ENCODE results near the gene HIF3A. TPM values are rescaled to one million over a fixed set of nuclear protein-coding genes. Genes with fewer than 3 reads are reported as not detected.

The HIF3A gene
- total and polyA plus RNA-seq, 5 experiments from 2014 or later = not detected

GRCh38 chr19:46344363-46344762 is 47.5 kb downstream of the HIF3A start:
- POLR2A ChIA-PET = no interaction called here
- Mint-ChIP-seq H3K4me3 (peak overlapping the region in 1 of 10 donors; percentile 2), H3K9me3 (no peaks in the 10 kb centered on the region), H3K27me3 (peaks cover 0 to 3% (median 0%) of the 10 kb centered on the region in 5 donors), H3K27ac (peak overlapping the region in 1 of 10 donors; percentile 19), H3K4me1 (peaks cover 29 to 33% (median 31%) of the 10 kb centered on the region in 4 donors), H3K36me3 (no peaks in the 10 kb centered on the region)
- DNase-seq = no peak
- ATAC-seq = no peak

DNA sequence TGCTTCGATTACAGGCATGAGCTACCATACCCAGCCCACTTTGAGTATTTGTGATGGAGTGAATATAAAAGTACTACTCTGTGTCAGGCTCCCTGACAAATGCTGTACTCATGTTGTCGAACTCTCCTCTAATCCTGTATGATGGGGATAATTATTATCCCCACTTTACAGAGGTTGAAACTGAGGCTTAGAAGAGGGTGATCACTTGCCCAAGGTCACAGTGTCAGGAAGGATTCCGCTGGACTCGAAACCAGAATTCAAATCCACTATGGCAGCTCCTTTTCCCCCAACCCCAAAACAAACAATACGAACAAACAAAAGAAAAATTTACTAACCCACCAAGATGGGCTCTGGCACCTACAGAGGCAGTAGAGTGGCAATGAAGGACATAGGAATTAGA is 48.3 kb downstream of the HIF3A start:
- POLR2A ChIA-PET = no interaction called here
- Mint-ChIP-seq H3K4me1 (peaks cover 37 to 41% (median 39%) of the 10 kb centered on the region in 4 donors), H3K27ac (peak overlapping the region in 6 of 10 donors; percentile 22 to 96 (median 87))

GRCh38 chr19:46346821-46347571 is 50.2 kb downstream of the HIF3A start, which contains the start of gene PPP5C:
Gene PPP5C (plus strand): TSS chr19:46347087. CDS start chr19:46347097, 10 bp downstream.
- H3K4me3 Mint-ChIP-seq = peak within 1 kb of the TSS; percentile 88 to 98 (median 92)
- H3K27ac Mint-ChIP-seq = peak within 1 kb of the TSS; percentile 91 to 98 (median 94)
- POLR2A ChIA-PET = interaction anchor here (0.5 kb wide), 1 partner anchor 366 kb away, joined by 3 read pairs; no protein-coding TSS in a partner anchor
- DNase-seq (peak; percentile 69 to 85 (median 80)), ATAC-seq (peak; percentile 74 to 85)
- H3K9me3 Mint-ChIP-seq = no peaks in the 10 kb centered on the region
- no peaks in the 10 kb centered on the region for H3K27me3 Mint-ChIP-seq
- H3K36me3 Mint-ChIP-seq = no peaks in the 10 kb centered on the region
- H3K4me1 Mint-ChIP-seq = peaks cover 44 to 59% (median 57%) of the 10 kb centered on the region in 4 donors

More for the DNA sequence above, 48.3 kb downstream of the HIF3A start:
- peaks cover 0 to 3% (median 0%) of the 10 kb centered on the region in 5 donors for H3K27me3 Mint-ChIP-seq
- DNase-seq (no peak), ATAC-seq (no peak)
- H3K4me3 Mint-ChIP-seq = peak overlapping the region in 8 of 10 donors; percentile 6 to 98 (median 94)
- H3K36me3 Mint-ChIP-seq = no peaks in the 10 kb centered on the region
- no peaks in the 10 kb centered on the region for H3K9me3 Mint-ChIP-seq

- no peaks in the 10 kb centered on the region for H3K27me3 Mint-ChIP-seq
- POLR2A ChIA-PET = interaction anchor here (0.7 kb wide), 1 partner anchor 1440 kb away, joined by 4 read pairs; no protein-coding TSS in a partner anchor
- no peak for ATAC-seq
- peak overlapping the region; percentile 88 to 98 (median 92) for H3K4me3 Mint-ChIP-seq
- no peaks in the 10 kb centered on the region for H3K9me3 Mint-ChIP-seq
- no peak for DNase-seq
- H3K27ac Mint-ChIP-seq = peak overlapping the region; percentile 82 to 98 (median 94)
- H3K36me3 Mint-ChIP-seq = no peaks in the 10 kb centered on the region
- H3K4me1 Mint-ChIP-seq = peaks cover 45 to 61% (median 60%) of the 10 kb centered on the region in 4 donors
Observed at GRCh38 chr19:46347572-46347883, 50.7 kb downstream of the HIF3A start.

GRCh38 chr19:46347985-46348384 is 51.1 kb downstream of the HIF3A start:
- no peaks in the 10 kb centered on the region for H3K27me3 Mint-ChIP-seq
- no peak for ATAC-seq
- no peak for DNase-seq
- H3K4me3 Mint-ChIP-seq = peak overlapping the region; percentile 88 to 98 (median 92)
- POLR2A ChIA-PET = interaction anchor here (0.7 kb wide), 2 partner anchors 1439 to 1501 kb away, joined by 4 to 5 read pairs; no protein-coding TSS in a partner anchor
- no peaks in the 10 kb centered on the region for H3K9me3 Mint-ChIP-seq
- peak overlapping the region in 9 of 10 donors; percentile 79 to 98 (median 92) for H3K27ac Mint-ChIP-seq
- peaks cover 45 to 64% (median 61%) of the 10 kb centered on the region in 4 donors for H3K4me1 Mint-ChIP-seq
- H3K36me3 Mint-ChIP-seq = no peaks in the 10 kb centered on the region

DNA sequence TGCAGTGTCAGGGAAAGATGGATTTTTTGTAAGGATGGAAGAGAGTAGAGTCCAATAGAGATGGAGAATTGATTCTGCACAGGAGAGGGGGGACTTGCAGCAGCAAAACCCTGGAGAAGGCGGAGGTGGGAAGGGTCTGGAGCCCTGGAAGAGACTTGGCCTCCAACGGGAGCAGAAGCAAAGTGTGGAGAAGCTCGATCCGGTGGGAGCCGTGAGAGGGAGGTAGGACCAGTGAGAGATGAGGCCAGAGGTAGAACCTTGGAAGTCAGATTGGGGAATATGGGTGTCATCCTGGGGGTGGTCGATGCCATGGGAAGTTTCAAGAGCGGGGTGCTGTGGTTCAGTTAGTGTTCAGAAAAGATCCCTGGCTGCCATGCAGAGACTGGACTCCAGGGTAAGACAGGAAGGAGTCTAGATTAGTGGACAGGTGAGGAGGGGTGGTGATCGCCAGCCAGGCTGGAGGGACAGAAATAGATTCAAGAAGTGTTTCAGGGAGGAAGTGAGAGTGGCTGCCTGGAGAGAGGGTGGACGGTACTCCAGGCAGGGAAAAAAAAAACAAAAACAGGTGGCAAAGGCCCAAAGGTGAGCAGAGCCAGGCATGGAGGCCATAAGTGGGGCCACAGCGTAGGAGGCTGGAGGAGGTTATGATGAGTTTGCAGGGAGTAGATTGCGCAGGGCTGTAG is 52.6 kb downstream of the HIF3A start:
- POLR2A ChIA-PET = no interaction called here
- Mint-ChIP-seq H3K36me3 (peaks cover 0 to 10% (median 2%) of the 10 kb centered on the region in 3 donors), H3K27me3 (no peaks in the 10 kb centered on the region), H3K4me1 (peaks cover 45 to 72% (median 64%) of the 10 kb centered on the region in 4 donors), H3K4me3 (peak overlapping the region; percentile 48 to 98 (median 88)), H3K27ac (peak overlapping the region; percentile 77 to 98 (median 93)), H3K9me3 (no peaks in the 10 kb centered on the region)
- ATAC-seq = no peak
- DNase-seq = no peak

- DNase-seq (no peak), ATAC-seq (no peak)
- peak overlapping the region; percentile 53 to 98 (median 88) for H3K4me3 Mint-ChIP-seq
- H3K9me3 Mint-ChIP-seq = no peaks in the 10 kb centered on the region
- POLR2A ChIA-PET = no interaction called here
- peak overlapping the region; percentile 83 to 98 (median 93) for H3K27ac Mint-ChIP-seq
- peaks cover 0 to 18% (median 2%) of the 10 kb centered on the region in 3 donors for H3K36me3 Mint-ChIP-seq
- no peaks in the 10 kb centered on the region for H3K27me3 Mint-ChIP-seq
- peaks cover 45 to 80% (median 69%) of the 10 kb centered on the region in 4 donors for H3K4me1 Mint-ChIP-seq
Observed at GRCh38 chr19:46350029-46350757, 53.4 kb downstream of the HIF3A start.

- peak; percentile 12 to 13 for ATAC-seq
- H3K36me3 Mint-ChIP-seq = peaks cover 0 to 23% (median 2%) of the 10 kb centered on the region in 3 donors
Observed at GRCh38 chr19:46350758-46351159, 53.9 kb downstream of the HIF3A start.

DNA sequence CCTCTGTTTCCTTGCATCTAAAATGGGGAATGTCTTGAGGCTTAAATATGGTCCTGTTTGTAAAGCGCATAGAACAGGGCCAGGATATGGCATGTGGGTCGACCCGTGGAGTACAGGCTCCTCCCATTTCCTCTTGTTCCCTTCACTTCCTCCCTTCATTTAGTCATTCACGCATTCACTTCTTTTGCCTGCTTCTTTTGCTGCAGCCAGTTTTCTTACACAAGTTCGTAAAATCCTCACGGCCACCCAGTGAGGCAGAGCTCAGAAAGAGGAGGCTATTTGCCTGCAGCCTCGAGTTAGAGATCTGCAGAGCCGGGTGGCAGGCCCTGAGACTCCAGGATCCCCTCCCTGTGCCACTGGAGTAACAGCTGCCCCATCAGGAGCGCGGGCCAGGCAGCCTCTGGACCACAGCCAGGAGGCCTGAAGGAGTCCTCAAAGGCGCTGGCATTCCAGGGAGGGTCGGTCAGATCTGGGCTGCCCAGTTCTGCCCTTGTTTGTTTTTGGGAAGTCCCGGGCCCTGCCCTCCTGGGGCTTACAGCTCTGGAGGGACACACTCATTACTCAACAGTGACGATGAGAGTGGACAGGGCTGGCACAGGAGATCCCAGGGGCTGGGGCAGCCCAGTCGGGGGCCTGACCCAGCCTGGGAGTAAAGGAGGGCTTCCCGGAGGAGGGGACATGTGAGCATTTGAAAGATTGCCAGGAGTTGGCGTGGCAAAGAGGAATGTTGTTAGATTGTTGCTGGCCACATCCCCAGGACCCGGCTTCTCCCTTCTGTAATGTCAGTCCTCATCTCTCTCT is 54.6 kb downstream of the HIF3A start:
- Mint-ChIP-seq H3K36me3 (peaks cover 0 to 26% (median 3%) of the 10 kb centered on the region in 3 donors), H3K9me3 (no peaks in the 10 kb centered on the region), H3K27me3 (no peaks in the 10 kb centered on the region), H3K27ac (peak overlapping the region; percentile 90 to 98 (median 93)), H3K4me3 (peak overlapping the region; percentile 53 to 98 (median 87)), H3K4me1 (peaks cover 41 to 84% (median 73%) of the 10 kb centered on the region in 4 donors)
- peak; percentile 24 to 29 for ATAC-seq
- POLR2A ChIA-PET = interaction anchor here (0.6 kb wide), 1 partner anchor 71 kb away, joined by 9 read pairs; no protein-coding TSS in a partner anchor
- peak in 3 of 10 donors; percentile 20 to 34 (median 33) for DNase-seq

More at GRCh38 chr19:46350758-46351159, 53.9 kb downstream of the HIF3A start:
- peaks cover 43 to 82% (median 70%) of the 10 kb centered on the region in 4 donors for H3K4me1 Mint-ChIP-seq
- H3K27ac Mint-ChIP-seq = peak overlapping the region; percentile 83 to 98 (median 93)
- POLR2A ChIA-PET = no interaction called here
- peak in 2 of 10 donors; percentile 9 to 19 for DNase-seq
- no peaks in the 10 kb centered on the region for H3K9me3 Mint-ChIP-seq
- peak overlapping the region; percentile 53 to 98 (median 87) for H3K4me3 Mint-ChIP-seq
- no peaks in the 10 kb centered on the region for H3K27me3 Mint-ChIP-seq

DNA sequence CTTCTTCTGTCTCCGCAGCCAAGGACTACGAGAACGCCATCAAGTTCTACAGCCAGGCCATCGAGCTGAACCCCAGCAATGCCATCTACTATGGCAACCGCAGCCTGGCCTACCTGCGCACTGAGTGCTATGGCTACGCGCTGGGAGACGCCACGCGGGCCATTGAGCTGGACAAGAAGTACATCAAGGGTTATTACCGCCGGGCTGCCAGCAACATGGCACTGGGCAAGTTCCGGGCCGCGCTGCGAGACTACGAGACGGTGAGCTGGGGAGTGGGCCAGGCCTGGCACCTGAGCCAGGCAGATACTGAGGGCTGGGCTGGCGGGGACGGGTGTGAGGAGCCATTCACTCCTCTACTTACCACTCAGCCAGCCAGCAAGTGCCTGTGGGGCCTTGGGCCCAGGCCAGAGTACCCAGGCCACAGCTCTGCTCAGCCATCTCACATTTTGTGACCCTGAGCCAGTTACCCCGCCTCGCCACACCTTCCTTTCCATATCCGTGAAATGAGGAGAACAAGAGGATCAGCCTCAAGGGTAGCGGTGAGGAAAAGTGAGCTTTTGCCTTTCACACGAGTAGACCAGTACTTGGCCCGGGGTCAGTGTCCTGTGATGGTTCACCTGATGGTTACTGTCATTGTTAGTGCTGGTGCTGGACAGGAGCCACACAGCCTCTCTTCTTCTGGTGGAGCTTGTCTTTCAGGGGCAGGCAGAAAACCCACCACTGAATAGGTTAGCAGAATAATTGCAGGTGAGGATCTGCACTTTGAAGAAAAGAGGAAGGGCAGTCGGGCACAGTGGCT is 57.1 kb downstream of the HIF3A start:
- H3K9me3 Mint-ChIP-seq = no peaks in the 10 kb centered on the region
- H3K4me3 Mint-ChIP-seq = peak overlapping the region in 2 of 10 donors; percentile 26 to 41
- H3K36me3 Mint-ChIP-seq = peaks cover 0 to 48% (median 5%) of the 10 kb centered on the region in 3 donors
- POLR2A ChIA-PET = no interaction called here
- no peaks in the 10 kb centered on the region for H3K27me3 Mint-ChIP-seq
- peaks cover 31 to 80% (median 69%) of the 10 kb centered on the region in 4 donors for H3K4me1 Mint-ChIP-seq
- peak in 1 of 10 donors; percentile 41 for DNase-seq
- no peak overlapping the region for H3K27ac Mint-ChIP-seq
- ATAC-seq = no peak

All from naive thymus-derived CD8-positive, alpha-beta T cell (primary cell).